B cell (primary cell): ENCODE results near the gene CLSTN2. TPM values are rescaled to one million over a fixed set of nuclear protein-coding genes. Genes with fewer than 3 reads are reported as not detected.

Source experiments
- ATAC-seq: fragments of 200-7000 bp; cut with Tn5 transposase; one replicate; pipeline ENCODE4 v1.10.0; 2021; ENCODE audit warnings: low read depth, mild to moderate bottlenecking, moderate number of reproducible peaks, moderate library complexity
- CTCF ChIA-PET: fragments of 350-600 bp; sonication (Branson Sonifier 250); formaldehyde crosslinking; loops from one replicate; lab custom pipeline; 2021; ENCODE audit warnings: antibody characterized with exemption, inconsistent platforms; lab: Charles Lee
- POLR2A ChIA-PET: fragments of 350-600 bp; sonication (Branson Sonifier 250); formaldehyde crosslinking; loops from one replicate; lab custom pipeline; 2021; ENCODE audit warnings: antibody characterized with exemption; lab: Charles Lee
- DNase-seq: peaks from one replicate; pipeline ENCODE4 v3.0.0; 2013
- H2AFZ ChIP-seq: 2 replicates; pipeline ENCODE4 v1.6.1; 2012; ENCODE audit warnings: mild to moderate bottlenecking, low read depth, low read length; ENCODE audit not compliant: insufficient read depth, poor library complexity, severe bottlenecking
- H3K27ac ChIP-seq, 2 donors: 1 replicate in 1 of 2; 2 replicates in 1 of 2; pipeline ENCODE4 v1.5.1; 2012 to 2013; ENCODE audit warnings: low read length in 2 of 2, mild to moderate bottlenecking in 2 of 2, moderate library complexity in 1 of 2
- H3K27me3 ChIP-seq, 4 experiments: fragments of 200-600 bp in 1 of 4; sonication (generic) in 1 of 4; replicated peaks in 1 of 4; 1 replicate in 2 of 4; 2 replicates in 2 of 4; pipeline versions ENCODE4 v1.6.1 to v1.7.0; 2013 to 2016; ENCODE audit warnings: low read length in 3 of 4, mild to moderate bottlenecking in 2 of 4, mixed read lengths in 1 of 4, moderate library complexity in 1 of 4; ENCODE audit not compliant: insufficient read depth in 4 of 4, control insufficient read depth in 3 of 4; ENCODE audit errors: control extremely low read depth in 1 of 4
- H3K36me3 ChIP-seq, 2 experiments: replicated peaks in 1 of 2; 1 replicate in 1 of 2; 2 replicates in 1 of 2; pipeline versions ENCODE4 v1.6.1 to v1.7.1; 2013; ENCODE audit warnings: low read length in 1 of 2; ENCODE audit not compliant: insufficient read depth in 2 of 2, control insufficient read depth in 1 of 2; ENCODE audit errors: control extremely low read depth in 1 of 2, extremely low read depth in 1 of 2
- H3K4me1 ChIP-seq, 2 donors: fragments of 200-600 bp in 1 of 2; sonication (generic) in 1 of 2; 1 replicate in 1 of 2; 2 replicates in 1 of 2; pipeline versions ENCODE4 v1.5.1 to v1.6.1; 2013 to 2017; ENCODE audit warnings: low read length in 2 of 2; ENCODE audit not compliant: control insufficient read depth in 2 of 2, insufficient read depth in 2 of 2
- H3K4me2 ChIP-seq: replicated peaks from 2 replicates; pipeline ENCODE3; 2012; ENCODE audit warnings: mild to moderate bottlenecking, low read depth, low read length; ENCODE audit not compliant: poor library complexity, severe bottlenecking
- H3K4me3 ChIP-seq, 5 experiments: fragments of 200-600 bp in 1 of 5; sonication (generic) in 1 of 5; 1 replicate in 3 of 5; 2 replicates in 2 of 5; pipeline versions ENCODE4 v1.5.1 to v1.7.0; 2011 to 2016; ENCODE audit warnings: low read length in 4 of 5, mild to moderate bottlenecking in 4 of 5, low read depth in 2 of 5, control low read depth in 1 of 5, moderate library complexity in 1 of 5; ENCODE audit not compliant: insufficient read depth in 1 of 5; ENCODE audit errors: control extremely low read depth in 1 of 5, extremely low read depth in 1 of 5
- H3K79me2 ChIP-seq: fragments of 200-600 bp; sonication (generic); one replicate; pipeline ENCODE4 v1.6.0; 2016; ENCODE audit warnings: low read length; ENCODE audit not compliant: control insufficient read depth, insufficient read depth
- H3K9ac ChIP-seq: fragments of 200-600 bp; sonication (generic); 2 replicates; pipeline ENCODE4 v1.6.1; 2017; ENCODE audit warnings: mild to moderate bottlenecking, low read length, moderate library complexity
- H3K9me3 ChIP-seq, 3 donors: one replicate each; pipeline versions ENCODE4 v1.6.1 to v1.7.1; 2013; ENCODE audit warnings: low read length in 2 of 3; ENCODE audit not compliant: control insufficient read depth in 2 of 3, insufficient read depth in 1 of 3; ENCODE audit errors: control extremely low read depth in 1 of 3
- H4K20me1 ChIP-seq: 2 replicates; pipeline ENCODE4 v1.6.0; 2012; ENCODE audit warnings: mild to moderate bottlenecking, low read length; ENCODE audit not compliant: insufficient read depth, control insufficient read depth, poor library complexity, severe bottlenecking
- H3K27ac Mint-ChIP-seq: one replicate; pipeline ENCODE4 v1.8.0; 2021; ENCODE audit warnings: mixed read lengths
- H3K27me3 Mint-ChIP-seq: one replicate; pipeline ENCODE4 v1.8.0; 2021; ENCODE audit warnings: mixed read lengths
- H3K4me1 Mint-ChIP-seq: one replicate; pipeline ENCODE4 v1.8.0; 2021; ENCODE audit warnings: mixed read lengths
- H3K4me3 Mint-ChIP-seq: one replicate; pipeline ENCODE4 v1.8.0; 2021; ENCODE audit warnings: mixed read lengths
- H3K9me3 Mint-ChIP-seq: one replicate; pipeline ENCODE4 v1.8.0; 2022; ENCODE audit warnings: mixed read lengths; ENCODE audit not compliant: insufficient read depth
- EZH2 ChIP-seq: IDR thresholded peaks from 2 replicates; pipeline ENCODE4 v1.6.1; 2012; ENCODE audit warnings: borderline replicate concordance, low read depth, mild to moderate bottlenecking, moderate library complexity, low read length; ENCODE audit not compliant: insufficient read depth, poor library complexity, severe bottlenecking
- WGBS: methylation state at CpG from one replicate; pipeline ENCODE4 v1.1.5; 2013; ENCODE audit warnings: missing lambda C conversion rate; ENCODE audit not compliant: insufficient coverage; 5-methylcytosine and 5-hydroxymethylcytosine counted together
- intact Hi-C: fragments of 100-400 bp; cut with micrococcal nuclease; formaldehyde crosslinking; loops from one replicate; pipeline ENCODE4 v1.10.0; 2022
- polyA plus RNA-seq: library from polyadenylated mRNA; depleted of rRNA; stranded (reverse); fragments of >200 nt; gene quantifications from 2 replicates; pipeline ENCODE4 v1.2.3, GENCODE V29; 2012
- total RNA-seq, 2 donors: library from RNA; stranded (reverse); fragments of 120-200 nt in 1 of 2; gene quantifications; 1 replicate in 1 of 2; 2 replicates in 1 of 2; pipeline versions ENCODE4 v1.2.3 to v1.2.4, GENCODE V29; 2013 to 2022
- TF ChIP-seq, protein P1 (sequence below): fragments of 200-600 bp; IDR thresholded peaks from one replicate; pipeline ENCODE4 v1.8.0; 2022; ENCODE audit warnings: antibody characterized with exemption, mild to moderate bottlenecking

The CLSTN2 gene
- total and polyA plus RNA-seq, 2 donors (not counting 1 experiment from before 2014, with no cell fraction given), result not detected

DNA sequence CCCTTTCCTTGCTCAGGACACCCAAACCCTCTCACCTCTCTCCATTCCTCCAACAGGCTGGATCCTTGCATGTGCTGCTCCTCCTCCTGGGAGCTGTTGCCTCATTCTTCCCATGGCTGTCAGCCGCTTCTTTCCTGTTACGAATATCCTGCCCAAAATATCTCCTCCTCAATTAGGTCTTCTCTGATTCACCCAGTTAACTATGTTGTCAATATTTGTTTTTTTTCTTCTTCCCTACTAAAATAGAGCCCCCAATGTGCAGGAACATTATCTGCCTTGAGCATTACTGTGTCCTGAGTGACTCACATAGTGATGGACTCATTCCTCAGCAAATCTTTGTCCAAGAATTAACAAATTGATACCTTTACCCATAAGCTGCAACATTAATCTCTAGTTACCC is 357.2 kb downstream of the CLSTN2 start:
- Mint-ChIP-seq H3K27me3 (peaks cover 15% of the 10 kb centered on the region), H3K27ac (no peak overlapping the region), H3K4me3 (no peak overlapping the region), H3K9me3 (no peaks in the 10 kb centered on the region), H3K4me1 (no peaks in the 10 kb centered on the region)
- no peak for TF ChIP-seq EZH2
- no peak overlapping the region for H3K4me2 ChIP-seq
- intact Hi-C loops, result no loop called here
- no peak overlapping the region for H2AFZ ChIP-seq
- H4K20me1 ChIP-seq, result no peaks in the 10 kb centered on the region
- WGBS, result 80% methylated on average over 2 of the region's 2 CpGs
- H3K9me3 ChIP-seq, result no peaks in the 10 kb centered on the region
- no peak overlapping the region for H3K9ac ChIP-seq
- no peaks in the 10 kb centered on the region for H3K79me2 ChIP-seq
- H3K27me3 ChIP-seq, result no peaks in the 10 kb centered on the region
- H3K36me3 ChIP-seq, result no peaks in the 10 kb centered on the region
- no peak overlapping the region for H3K27ac ChIP-seq
- POLR2A ChIA-PET, result no interaction called here
- H3K4me1 ChIP-seq, result no peaks in the 10 kb centered on the region
- no peak overlapping the region for H3K4me3 ChIP-seq
- CTCF ChIA-PET, result no interaction called here
- DNase-seq (no peak), ATAC-seq (no peak)

DNA sequence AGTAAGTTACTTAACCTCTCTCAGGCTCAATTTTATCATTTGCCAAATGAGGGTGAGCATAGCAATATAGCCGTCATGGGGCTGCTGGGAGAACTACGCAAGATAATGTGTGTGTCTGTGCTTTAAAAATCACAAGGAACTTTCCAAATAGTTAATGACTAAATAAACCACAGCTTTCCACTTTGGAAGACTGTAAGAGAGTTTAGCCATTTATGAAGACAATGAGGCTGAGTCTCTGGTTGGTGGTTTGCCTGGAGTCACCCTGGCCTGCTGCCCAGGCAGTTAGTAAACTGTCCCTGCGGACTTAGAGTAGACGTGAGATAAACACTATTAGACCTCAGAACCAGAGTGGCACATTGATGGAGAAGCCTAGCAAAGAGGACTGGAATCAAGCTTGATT is 357.7 kb downstream of the CLSTN2 start:
- H3K36me3 ChIP-seq, result no peaks in the 10 kb centered on the region
- no peak overlapping the region for H2AFZ ChIP-seq
- H3K79me2 ChIP-seq, result no peaks in the 10 kb centered on the region
- WGBS, result 83% methylated on average over 2 of the region's 4 CpGs
- no peaks in the 10 kb centered on the region for H3K4me1 Mint-ChIP-seq
- no peak overlapping the region for H3K9ac ChIP-seq
- TF ChIP-seq EZH2, result no peak
- TF ChIP-seq, protein P1, sequence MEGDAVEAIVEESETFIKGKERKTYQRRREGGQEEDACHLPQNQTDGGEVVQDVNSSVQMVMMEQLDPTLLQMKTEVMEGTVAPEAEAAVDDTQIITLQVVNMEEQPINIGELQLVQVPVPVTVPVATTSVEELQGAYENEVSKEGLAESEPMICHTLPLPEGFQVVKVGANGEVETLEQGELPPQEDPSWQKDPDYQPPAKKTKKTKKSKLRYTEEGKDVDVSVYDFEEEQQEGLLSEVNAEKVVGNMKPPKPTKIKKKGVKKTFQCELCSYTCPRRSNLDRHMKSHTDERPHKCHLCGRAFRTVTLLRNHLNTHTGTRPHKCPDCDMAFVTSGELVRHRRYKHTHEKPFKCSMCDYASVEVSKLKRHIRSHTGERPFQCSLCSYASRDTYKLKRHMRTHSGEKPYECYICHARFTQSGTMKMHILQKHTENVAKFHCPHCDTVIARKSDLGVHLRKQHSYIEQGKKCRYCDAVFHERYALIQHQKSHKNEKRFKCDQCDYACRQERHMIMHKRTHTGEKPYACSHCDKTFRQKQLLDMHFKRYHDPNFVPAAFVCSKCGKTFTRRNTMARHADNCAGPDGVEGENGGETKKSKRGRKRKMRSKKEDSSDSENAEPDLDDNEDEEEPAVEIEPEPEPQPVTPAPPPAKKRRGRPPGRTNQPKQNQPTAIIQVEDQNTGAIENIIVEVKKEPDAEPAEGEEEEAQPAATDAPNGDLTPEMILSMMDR, result no peak
- no peak overlapping the region for H3K4me2 ChIP-seq
- no peaks in the 10 kb centered on the region for H4K20me1 ChIP-seq
- no peak for ATAC-seq
- H3K27me3 Mint-ChIP-seq, result peaks cover 13% of the 10 kb centered on the region
- no peak overlapping the region for H3K4me3 ChIP-seq
- ChIA-PET CTCF (no interaction called here), POLR2A (no interaction called here)
- no peak overlapping the region for H3K27ac ChIP-seq
- no peaks in the 10 kb centered on the region for H3K9me3 Mint-ChIP-seq
- no peak for DNase-seq
- H3K27me3 ChIP-seq, result no peaks in the 10 kb centered on the region
- intact Hi-C loops, result no loop called here
- no peak overlapping the region for H3K4me3 Mint-ChIP-seq
- H3K4me1 ChIP-seq, result no peaks in the 10 kb centered on the region
- no peak overlapping the region for H3K27ac Mint-ChIP-seq
- H3K9me3 ChIP-seq, result no peaks in the 10 kb centered on the region
